Esophagus mucosa (tissue), 1 donor: ENCODE data around the gene PPP1R16B. TPM values are rescaled to one million over a fixed set of nuclear protein-coding genes. Genes with fewer than 3 reads are reported as not detected.

Source experiments
- ATAC-seq: fragments of 200-7000 bp; cut with Tn5 transposase; one replicate; pipeline ENCODE4 v1.9.1; 2020
- total RNA-seq: library from RNA; stranded (reverse); gene quantifications from one replicate; pipeline ENCODE4 v1.2.4, GENCODE V29; 2023
- donor health status: DM: yes; HTN: yes; CAD: no.

The PPP1R16B gene
- total RNA-seq, 1 donor from 2014 or later, result 2.3 TPM

DNA sequence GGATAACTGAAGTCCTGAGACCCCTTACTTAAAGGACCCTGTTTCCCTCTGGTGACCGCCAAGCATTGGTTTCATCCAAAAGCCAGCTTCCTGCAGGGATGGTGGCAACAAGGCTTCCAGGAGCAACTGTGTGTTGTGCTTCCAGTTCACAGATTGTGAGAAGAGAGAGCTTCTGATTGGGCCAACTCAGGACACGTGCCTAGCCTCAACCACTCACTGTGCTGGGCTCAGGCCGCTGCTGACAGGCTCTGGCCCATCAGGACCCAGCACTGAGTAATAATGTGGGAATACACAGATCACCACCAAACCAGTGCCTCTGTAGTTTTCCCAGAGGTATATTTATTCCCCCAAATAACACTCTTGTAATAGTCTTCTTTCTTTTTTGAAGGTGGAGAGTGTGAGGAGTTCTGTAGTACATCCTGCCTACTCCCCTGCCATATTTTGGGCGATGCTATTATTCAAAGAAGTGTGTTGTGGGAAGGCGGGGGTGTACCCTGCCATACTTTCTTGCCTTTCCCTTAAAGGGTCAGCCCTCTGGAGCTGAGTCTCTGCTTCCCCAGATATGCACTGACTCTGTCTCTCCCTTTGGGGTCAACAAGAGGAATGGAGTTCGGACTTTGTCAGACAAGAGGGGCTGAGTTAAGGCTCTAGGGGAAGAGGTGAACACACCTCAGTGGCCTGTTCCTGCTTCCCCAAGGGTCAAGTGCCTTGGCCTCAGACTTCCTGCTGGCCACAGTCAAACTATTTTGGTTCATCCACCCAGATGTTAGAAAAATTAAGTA is 23.2 kb downstream of the PPP1R16B start:
- ATAC-seq, result no peak

DNA sequence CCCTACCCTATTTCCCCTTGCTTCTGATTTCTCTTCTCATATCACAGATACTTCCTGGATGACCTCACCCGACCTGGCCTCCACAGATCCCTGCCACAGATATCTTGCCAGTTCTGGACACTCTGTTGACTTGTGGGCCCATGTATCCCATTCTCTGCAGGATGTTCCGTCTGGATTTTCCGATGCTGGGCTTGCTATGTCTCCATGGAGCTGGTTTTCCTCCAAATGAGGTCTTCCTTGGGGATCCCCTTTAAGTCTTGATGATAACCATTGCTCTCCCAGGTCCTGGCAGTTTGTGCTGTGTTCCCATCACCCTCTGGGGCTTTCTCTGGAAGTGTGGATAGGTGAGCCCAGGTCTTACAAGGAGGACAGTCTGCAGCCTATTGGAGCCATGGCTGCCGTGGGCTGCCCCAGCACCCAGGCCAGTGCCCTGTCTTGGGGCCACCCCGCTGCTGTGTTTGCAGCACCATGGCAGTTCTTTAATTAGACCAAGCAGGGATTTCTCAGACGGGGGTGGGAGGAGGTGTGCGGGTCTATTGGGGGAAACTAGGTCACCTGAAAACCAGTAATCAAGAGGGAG is 23.9 kb downstream of the PPP1R16B start:
- no peak for ATAC-seq

DNA sequence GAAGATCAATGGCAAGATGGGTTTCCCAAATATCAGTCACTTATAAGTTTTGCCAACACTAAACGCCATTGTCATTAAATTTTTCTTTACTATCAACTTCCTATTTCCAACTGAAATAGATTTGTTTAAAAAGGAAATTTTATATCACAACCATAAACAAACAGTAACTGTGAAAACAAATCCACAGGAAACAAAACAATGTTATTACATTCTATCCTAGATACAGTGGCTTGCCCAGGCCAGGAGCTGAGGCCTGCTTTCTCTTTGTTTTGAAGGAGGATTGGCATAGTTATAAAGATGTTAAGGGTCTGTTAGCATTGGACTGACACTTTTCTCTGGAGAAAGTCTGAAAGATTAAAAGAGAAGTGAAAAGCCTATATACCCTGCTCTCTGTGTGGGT is 24.9 kb downstream of the PPP1R16B start:
- no peak for ATAC-seq

DNA sequence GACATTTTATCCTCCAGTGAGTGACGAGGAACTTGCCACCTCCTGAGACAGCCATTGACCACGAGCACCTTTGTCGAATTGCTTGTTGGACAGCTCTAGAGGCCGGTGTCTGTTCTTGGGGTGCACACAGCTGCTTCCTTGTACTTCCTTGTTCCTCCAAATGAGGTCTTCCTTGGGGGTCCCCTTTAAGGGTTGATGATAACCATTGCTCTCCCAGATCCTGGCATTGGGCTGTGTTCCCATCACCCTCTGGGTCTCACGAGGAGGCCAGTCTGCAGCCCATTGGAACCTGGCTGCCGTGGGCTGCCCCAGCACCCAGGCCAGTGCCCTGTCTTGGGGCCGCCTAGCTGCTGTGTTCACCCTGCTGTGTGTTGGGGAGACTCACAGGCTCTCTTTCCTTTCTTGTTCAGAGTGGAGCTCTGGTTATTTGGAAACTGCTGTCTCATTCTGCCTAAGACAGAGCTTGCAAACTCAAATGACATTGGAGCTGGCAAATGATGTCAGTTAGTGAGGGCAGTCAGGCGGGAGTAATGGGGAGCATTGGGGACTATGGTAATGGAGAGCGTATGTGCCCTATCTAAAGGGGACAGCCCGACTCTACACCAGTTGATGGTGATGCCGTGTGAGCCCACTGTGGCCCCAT is 25.7 kb downstream of the PPP1R16B start:
- ATAC-seq, result no peak

DNA sequence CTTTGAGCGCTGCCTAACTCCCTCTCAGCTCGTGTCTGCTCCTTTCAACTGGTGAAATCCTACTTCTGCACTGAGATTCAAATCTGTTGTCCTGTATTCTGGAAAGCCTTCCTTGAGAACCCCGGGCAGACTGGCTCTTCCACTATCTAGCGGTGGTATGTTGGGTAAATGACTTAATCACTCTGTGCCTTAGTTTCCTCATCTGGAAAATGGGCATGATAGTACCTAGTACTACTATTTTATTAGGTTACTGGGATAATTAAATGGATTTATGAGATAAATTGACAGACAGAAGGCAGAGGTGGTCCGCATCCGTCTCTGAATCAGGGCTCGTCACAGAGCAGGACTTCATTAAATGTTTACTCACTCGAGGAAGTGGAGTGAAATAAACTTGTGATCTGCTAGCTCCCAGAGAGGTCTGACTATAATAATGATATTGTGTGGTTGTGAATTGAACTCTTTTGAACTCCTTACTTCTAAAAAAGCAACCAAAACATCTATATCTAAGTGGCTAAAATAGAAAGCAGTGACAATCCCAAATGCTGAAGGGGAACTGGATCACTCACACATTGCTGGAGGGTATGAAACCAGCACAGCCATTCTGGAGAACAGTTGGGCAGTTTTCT is 26.6 kb downstream of the PPP1R16B start:
- ATAC-seq, result no peak

DNA sequence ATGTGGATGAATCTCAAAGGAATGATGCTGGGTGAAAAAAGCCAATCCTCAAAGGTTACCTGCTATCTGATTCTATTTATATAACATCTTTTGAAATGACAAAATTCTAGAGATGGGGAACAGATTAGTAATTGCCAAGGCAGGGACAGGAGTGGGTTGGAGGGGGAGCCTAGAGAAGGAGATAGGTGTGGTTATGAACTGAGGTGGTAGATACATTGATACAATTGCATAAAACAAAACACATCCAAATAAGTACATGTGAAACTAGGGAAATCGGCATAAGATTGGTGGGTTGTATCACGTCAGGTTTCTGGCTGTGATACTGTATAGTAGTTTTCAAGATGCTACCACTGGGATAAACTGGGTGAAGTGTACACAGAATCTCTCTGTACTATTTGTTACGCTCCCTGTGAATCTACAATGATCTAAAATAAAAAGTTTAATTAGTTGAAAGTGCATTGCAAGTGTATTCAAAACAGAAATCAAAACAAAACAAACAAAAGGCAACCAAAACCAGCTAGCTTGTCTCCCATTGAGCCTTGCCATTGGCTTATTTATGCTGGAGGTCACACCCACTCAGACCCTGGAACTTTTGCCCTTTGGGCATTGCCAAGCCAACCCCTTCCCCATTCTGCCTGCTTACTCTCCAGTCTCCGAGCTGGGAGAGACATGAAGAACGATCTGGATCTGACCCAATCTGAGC is 27.8 kb downstream of the PPP1R16B start:
- ATAC-seq, result no peak

DNA sequence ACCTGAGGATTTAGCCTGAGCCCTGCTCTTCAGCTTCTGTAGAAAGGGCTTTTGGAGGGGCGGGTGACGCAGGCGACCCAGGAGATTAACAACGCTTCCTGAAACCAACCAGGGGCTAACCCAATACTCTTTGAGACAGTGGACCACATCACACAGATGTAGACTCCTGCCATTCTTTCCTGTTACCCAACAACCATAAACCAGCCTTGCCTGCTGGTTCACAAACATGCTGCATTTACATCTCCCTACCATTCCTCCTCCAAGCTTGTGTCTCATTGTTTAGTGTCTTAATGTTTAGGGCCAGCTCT is 28.3 kb downstream of the PPP1R16B start:
- ATAC-seq, result no peak

DNA sequence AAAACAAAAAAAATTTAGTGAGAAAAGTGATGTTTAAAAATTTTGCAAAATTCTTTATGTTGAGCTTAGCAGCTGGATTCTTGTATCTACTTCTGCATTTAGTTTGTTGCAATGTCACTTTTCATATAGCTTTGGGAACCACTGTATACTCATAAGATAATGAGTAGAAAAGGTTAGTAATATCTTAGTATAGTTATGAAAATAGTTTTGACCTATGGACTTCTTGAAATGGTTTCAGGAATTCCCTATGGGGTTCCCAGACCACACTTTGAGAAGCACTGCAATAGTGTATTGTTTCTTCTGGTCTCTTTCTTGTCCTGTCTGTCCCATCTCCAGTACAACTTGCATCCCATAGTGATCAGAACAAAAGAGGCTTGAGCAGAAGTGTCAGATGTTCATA is 29.4 kb downstream of the PPP1R16B start:
- no peak for ATAC-seq

DNA sequence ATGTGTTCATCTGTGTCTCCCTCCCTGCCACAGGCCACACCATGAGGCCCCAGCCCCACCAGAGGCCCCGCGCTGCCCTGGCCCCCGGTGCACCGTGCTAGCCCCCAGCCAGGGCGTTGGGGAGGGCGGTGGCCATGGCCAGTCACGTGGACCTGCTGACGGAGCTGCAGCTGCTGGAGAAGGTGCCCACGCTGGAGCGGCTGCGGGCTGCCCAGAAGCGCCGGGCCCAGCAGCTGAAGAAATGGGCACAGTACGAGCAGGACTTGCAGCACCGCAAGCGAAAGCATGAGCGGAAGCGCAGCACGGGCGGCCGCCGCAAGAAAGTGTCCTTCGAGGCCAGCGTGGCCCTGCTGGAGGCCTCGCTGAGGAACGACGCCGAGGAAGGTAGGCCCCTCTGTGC is 30.3 kb downstream of the PPP1R16B start:
- ATAC-seq, result peak; percentile 14

DNA sequence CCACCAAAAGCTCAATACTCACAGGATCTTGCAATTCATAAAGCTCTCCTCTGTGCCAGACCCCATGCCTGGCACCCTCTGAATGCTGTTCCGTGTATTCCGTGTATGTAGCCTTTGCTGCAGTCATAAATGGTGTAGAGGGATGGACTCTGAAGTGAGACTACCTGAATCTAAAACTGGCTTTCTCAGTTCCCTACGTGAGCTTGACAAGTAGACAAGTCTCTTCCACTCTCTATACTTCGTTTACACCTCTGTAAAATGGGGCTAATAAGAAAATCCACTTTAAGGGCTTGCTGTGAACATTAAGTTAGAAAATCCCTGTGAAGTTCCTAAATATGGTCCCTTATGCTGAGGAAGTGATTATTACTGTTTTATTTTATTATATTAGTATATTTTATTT is 31.5 kb downstream of the PPP1R16B start:
- no peak for ATAC-seq

DNA sequence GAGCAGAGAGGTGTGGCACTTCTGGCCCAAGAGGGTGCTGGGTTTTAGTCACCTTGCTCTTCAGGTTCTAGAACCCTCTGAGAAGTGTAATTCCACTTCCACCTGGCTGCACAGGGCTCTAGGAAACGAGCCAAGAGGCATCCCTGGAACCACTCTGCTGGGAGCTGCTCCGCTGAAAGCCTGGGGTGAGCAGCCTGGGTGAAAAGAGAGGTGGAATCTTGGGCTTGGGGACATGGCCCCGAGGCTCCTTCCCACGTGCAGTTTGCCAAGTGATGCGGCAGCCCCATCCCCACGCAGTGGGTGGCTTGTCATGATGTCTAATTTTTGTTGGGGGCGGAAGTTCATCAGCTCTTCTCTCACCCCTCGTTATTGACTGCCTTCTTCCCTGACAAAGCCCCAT is 32.8 kb downstream of the PPP1R16B start:
- ATAC-seq, result no peak

DNA sequence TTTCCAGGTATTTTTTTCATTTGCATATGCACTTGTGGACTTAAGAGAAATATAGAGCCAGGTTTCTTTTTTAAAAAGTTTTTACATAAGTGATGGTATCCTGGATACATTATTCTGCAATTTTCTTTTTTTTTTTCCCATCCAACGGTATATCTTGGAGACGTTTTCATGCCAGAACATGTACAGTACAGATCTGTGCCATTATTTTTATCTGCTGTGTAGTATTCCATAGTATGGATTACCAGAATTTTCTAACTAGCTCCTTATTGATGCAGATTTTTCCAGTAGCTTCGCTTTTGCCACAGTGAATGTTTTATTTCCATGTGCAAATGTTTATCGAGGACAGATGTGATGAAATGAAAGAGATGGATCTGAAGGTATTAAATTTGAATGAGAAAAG is 34.1 kb downstream of the PPP1R16B start:
- no peak for ATAC-seq

DNA sequence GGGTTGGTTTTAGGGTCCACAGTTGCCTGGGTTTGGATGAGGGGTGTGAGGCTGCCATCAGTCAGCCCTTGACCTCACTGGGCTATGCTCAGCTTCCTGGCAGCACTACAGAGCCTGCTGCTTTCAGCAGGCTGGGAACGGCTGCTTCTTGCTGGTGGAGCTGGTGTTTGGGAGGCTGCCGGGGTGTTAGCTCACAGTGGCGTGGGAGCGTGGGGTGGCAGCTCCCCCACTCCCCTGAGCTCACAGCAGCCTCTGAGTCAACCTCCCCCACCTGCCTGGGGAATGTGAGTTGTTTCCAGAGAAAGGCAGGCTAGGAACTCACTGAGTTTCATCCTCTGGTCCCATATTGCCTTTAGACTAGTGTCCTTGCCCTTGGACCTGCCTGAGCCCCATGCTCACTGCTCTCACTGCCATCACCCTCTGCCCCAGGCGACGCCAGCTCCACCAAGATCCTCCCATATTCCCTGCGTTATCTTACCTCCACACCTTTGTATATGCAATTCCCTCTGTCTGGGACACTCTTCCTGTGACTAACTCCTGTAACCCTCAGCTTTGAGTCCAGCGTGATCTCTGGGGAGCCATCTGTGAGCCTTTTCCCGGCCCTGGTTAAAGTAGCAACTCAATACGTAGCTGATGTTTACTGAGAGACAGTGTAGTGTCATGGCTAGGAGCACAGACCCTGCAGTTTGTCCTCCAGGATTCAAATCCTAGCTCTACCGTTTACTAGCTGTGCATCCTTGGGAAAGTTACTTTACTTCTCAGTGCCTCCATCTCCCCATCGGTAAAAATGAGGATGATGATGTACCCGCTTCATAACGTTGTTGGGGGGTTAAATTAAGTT is 34.8 kb downstream of the PPP1R16B start:
- no peak for ATAC-seq

DNA sequence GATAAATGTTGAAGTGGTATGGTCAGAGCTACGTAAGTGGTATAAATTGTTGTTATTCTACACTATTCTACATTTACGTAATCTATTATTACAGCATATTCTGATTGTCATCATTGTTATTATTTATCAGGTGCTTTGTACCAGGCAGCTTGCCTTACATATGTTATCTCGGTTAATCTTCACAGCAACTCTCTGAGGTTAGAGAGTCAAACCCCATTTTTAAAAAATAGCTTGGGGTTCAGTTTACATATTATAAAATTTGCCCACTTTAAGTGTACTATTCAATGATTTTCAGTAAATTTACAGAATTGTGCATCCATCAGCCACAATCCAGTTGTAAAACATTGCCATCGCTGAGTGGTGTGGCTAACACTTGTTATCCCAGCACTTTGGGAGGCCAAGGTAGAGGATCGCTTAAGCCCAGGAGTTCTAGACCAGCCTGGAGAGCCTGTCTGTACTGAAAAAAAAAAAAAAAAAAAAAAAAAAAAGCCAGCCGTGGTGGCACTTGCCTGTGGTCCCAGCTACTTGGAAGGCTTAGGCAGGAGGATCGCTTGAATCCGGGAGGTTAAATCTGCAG is 35.5 kb downstream of the PPP1R16B start:
- no peak for ATAC-seq

DNA sequence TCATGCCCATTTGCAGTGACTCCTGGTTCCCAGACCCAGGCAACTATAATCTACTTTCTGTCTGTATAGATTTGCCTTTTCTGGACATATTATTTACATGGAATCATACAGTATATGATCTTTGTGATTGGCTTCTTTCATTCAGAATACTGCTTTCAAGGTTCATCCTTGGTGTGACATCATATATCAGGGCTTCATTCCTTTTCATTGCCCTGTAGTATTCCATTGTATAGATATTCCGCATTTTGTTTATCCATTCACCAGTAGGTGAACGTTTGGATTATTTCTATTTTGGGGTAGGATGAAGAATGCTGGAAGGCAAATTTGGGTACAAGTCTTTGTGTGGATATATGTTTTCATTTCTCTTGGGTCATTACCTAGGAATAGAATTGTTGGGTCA is 36.1 kb downstream of the PPP1R16B start:
- ATAC-seq, result no peak

DNA sequence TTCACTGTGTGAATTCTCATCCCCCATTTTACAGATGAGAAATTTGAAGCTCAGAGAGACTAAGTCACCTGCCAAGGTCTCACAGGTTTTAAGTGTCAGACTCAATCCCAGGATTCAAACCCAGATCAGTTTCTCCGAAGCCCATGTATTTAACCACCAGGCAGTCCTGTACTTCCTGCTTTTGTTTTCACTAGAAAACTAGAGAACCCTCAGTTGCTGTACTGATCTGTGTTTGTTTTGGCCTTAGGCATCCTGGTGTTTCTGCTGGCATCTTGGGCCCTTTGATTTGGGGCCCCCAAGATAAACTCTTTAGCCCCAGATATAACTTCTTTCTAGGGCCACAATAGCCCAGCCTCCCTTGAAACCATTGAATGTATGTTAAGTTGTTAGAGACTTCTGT is 36.5 kb downstream of the PPP1R16B start:
- no peak for ATAC-seq

DNA sequence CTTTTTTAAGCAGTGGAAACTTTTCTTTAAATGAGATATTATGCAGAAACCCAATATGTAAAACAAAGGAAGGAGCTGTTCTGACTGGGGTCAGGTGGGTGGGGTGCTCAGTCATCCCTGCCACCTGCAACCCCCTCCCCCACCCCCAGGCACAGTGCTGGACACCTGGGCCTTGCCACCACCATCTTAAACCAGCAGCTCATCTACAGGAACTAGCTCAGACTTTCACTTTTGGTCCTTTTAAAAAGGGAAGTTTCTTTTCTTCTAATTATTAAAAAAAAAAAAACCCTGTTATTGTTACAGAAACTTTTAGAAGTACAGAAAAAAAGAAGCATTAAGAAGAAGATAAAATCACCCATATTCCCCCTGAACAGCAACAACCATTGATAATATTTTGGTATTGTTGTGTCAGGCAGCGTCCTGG is 37.1 kb downstream of the PPP1R16B start:
- peak; percentile 78 for ATAC-seq

DNA sequence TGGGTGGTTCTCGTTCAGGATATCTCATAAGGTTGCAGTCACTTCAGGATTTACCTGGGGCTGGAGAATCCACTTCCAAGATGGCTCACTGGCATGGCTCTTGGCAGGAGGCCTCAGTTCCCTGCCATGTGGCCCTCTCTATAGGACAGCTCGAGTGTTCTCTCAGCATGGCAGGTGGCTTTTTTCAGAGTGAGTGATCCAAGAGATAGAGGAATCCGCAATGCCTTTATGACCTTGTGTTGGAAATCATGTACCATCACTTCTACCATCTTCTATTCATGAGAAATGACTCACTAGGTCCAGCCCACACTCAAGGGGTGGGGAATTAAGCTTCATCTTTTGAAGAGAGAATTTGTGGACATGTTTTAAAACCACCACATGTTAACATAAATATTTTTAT is 37.8 kb downstream of the PPP1R16B start:
- no peak for ATAC-seq

DNA sequence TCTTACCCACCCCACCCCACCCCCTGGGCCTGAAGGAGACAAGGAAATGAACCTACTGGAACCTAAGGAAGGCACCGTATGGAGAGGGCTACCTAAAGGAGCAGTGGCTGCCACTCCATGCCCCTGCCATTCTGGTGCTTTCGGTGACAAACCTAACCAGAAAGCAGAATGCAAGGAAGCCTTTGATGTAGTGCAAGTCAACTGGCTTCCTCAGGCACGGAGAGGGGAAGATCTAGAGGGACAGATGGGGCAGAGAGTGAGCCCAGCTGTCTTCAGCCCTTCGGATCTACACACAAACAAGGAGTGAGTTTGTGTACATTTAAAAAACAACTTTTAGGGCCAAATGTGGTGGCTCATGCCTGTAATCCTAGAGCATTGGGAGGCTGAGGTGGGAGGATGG is 39.5 kb downstream of the PPP1R16B start:
- ATAC-seq, result no peak

DNA sequence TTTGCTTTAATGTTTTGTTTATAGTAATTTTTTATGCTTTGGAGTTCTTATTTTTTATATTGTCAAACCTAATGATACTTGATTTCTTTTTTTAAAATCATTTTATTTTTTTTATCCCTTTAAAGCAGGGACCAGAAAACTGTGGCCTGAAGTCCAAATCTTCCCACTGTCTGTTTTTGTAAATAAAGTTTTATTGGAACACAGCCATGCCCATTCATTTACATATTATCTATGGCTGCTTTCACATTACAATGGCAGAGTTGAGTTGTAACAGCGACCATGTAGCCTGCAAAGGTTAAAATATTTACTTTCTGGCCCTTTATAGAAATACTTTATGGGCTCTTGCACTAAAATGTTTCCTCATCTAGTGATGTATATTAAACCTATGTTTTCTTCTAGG is 42.3 kb downstream of the PPP1R16B start:
- no peak for ATAC-seq

DNA sequence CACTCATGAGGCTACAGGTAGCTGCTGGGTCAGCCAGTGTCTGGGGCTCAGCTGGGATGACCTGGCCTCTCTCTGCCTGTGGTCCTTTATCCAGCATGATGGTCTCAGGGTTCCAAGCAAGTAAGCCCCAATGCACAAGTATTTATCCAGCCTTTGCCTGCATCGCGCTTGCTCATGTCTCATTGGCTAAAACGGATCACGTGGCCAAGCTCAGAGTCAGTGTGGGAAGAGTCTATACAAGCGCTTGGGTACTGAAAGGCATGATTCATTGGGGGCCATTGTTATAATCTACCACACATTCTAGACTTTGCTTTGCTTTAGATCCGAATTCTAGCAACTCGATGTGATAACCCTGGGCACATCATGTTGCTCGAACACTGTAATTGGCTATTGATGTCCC is 48.3 kb downstream of the PPP1R16B start:
- no peak for ATAC-seq

DNA sequence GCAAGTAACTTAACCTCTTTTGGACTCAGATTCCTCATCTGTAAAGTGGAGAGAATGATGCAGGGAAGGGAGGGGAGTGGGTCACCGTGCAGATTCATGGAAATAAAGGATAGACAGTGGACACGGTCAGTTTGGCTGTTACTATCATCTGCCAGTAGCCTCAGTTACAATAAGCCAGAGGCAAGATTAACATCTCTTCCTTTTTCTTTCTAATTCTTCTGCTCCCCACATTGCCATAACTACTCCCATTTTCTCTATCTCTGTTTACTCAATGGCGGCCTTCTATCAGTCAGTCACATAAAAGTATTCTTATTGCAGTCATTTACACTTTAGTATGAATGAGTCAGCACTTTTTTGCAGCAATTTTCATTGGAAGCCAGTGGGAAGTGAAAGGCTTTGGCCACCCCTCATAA is 49.2 kb downstream of the PPP1R16B start:
- ATAC-seq, result no peak
